Jurkat, Clone E6-1 (cell line): ENCODE measurements around the gene REC8.

Experiments
- DNase-seq: peaks from one replicate; pipeline ENCODE4 v3.0.0-alpha.2; 2011; ENCODE audit warnings: low read depth, low spot score
- H3K4me3 ChIP-seq: 2 replicates; pipeline ENCODE4 v1.5.1; 2011; ENCODE audit warnings: mild to moderate bottlenecking, low read length, control low read depth, moderate library complexity

Gene REC8

GRCh38 chr14:24179294-24179960, 7.5 kb downstream of the REC8 start:
- H3K4me3 ChIP-seq, result no peak overlapping the region
- DNase-seq, result no peak

DNA sequence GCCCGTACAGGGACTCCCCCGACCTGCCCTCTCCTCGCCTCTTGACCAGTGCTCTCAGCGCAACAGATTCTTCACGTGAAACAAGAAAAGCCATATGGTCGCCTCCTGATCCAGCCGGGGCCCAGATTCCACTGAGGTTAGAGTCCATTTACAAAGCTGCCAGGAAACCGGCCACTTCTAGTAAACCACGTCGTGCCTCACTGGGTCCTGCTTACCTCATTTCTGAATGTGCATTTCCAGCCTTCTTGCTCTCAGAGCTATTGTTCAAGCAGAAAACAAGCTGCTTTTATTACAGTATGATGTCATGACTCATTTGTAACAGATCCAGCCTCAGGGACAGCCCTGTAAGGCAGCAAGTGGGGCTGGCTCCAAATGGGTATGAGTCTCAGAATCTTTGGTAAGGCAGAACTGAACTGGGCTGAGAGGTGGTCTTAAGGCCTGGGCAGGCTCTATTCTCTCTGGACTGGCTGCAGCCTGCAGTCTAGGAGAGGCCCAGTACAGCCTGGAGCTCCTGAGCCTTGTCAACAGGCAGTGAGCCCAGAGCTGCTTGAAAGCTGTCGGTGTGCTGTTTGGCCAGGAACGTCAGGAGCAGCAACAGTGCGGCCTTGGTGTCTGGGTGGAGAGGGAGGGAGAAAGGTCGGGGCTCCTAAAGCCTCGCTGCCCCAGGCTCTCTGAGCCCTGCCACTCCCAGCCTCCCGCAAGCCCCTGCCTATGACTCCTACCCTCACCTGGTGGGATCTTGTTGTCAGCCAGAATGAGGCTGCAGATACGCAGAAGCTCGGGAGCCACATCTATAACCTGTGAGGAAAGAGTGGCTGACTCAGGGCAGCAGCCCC, 8.3 kb downstream of the REC8 start:
- no peak overlapping the region for H3K4me3 ChIP-seq
- DNase-seq, result no peak

DNA sequence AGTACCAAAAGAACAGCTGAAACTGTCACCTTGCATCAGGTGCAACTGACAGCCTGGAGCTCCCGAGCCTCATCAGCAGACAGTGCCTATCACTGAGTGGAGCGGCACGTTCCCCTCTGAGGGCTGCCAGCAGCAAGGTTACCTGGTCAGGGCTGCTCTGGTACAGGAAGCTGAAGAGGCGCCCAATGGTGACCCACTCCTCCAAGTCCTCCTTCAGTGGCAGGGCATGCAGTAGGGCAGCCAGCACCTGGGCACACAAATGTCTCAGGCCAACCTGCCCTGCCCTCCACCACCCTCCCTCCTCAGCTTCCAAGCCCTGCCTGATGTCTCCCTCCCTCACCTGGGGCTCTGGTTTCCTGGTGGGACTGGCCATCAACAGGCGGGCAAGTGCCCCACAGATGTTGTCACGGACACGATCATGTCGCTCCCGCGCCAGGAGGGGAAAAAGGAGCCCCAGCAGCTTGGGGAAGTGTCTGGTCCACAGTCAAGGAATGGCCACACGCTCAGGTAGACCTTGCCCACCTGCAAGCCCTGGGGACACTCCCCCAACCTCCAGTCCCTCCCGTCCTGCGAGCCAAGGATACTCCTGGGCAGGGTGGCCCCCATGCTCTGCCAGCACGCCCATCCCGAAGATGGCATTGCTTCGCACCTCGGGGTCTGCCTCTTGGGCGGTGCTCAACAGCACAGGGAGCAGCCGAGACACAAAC, 9.6 kb downstream of the REC8 start:
- H3K4me3 ChIP-seq, result no peak overlapping the region
- DNase-seq, result no peak

DNA sequence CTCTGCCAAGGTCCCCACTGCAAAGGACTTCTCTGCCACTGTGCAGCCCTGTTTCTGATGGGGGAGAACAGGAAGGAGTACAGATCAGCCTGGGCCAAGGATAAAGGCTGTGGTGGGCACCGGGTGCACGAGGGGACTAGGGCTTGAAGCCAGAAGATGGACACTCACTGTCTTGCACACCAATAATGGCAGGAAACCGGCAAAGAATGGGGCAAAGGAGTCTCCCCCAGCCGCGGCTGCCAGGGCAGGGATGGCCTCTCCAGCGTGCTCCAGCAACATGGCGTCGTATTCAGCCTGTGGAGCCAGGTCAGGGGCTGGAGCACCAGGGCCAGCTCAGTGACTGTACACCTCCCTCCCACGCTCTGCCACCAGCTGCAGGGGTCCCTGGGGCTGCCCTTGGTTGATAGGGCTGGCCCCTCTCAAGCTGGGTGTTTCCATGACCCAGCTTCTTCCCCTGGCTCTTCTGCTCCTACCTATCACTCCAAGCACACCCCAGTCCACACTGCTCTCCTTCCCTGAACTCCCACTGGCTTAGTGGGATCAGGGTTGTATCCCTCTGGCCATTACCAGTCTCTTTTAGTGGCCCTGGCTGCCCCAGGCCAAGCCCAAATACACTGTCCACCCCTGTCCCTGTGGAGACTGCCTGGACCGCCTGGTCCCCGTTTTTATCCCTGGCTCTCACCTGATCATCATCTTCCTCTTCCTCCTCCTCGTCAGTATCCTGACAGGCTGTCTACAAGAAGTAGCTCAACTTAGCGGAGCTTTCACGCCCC, 10.4 kb downstream of the REC8 start:
- no peak overlapping the region for H3K4me3 ChIP-seq
- DNase-seq, result no peak

DNA sequence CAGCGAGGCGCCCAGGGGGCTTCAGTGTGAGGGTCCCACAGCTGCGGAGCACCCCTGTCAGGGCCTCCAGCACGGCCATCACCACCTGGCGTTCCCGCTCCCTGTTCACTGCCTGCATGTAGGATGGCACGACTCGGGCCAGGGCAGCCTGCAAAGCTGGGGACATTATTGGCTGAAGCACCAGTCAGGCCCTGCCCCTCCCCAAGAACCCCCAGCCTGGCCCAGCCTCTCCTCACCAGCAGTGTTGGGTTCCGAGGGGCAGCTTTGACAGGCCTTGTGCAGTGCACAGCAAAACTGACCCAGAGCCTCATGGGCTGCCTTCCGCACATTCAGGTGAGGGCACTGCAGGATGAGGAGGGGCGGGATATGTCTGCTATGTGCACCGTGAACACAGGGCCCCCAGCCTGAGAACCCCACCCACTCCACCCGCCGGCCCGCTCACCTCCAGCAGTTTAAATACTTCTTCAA, 11.2 kb downstream of the REC8 start:
- no peak for DNase-seq
- no peak overlapping the region for H3K4me3 ChIP-seq

DNA sequence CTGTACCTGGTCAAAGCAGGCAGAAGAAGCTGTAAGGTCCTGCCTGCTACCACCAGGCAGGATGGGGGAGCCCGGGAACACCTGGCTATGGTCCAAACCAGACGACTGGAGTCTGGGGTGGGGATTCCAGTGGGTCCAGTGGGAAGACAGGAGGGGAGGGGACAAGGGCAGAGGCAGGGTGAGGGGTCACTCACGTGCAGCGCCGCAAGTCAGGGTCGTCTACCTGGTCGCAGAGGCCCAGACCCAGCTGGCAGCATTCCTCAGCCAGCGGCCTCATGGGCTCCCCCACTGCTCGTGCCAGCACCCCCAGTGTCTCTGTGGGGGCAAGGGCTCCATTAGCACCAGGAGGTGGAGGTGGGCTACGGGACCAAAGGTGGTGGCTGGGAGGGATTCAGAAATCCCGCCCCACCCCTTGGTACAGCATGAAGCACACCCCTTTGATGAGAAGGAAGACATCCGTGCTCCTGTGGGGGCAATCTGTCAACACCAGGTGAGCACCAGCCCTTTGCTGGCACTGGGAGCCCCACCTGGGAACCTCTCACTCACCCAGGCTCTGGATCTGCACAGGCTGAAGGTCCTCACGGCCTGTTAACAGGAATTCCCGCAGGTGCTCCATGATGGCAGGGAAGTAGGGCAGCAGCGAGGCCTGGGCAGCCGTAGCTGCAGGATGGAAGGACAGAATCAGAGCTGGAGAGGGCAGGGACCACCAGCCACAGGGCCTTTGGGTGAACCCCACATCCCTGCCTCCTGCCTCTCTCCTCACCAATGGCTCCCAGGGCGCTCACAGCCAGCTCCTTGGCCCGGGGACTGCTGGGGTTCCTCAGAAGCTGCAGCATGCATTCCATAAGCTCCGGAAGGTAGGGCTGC, 12.5 kb downstream of the REC8 start:
- no peak overlapping the region for H3K4me3 ChIP-seq
- no peak for DNase-seq

DNA sequence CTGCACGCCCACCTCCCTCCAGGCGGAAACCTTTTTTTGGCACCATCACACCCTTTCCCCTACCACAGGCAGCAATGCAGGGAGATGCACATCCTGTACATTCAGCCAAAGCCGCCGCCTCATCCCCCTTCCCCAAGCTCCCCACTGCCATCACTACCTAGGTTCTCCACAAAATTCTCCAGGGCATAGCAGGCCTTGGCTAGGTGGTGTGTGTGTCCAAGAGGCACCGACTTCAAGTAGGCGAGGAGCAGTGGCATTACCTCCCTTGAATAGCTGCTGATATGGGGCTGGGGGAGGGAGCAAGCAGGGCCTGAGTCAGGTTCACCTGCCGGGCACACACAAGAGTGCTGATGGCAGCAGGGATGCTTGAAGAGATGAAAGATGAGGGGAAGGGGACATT, 13.1 kb downstream of the REC8 start:
- no peak for DNase-seq
- no peak overlapping the region for H3K4me3 ChIP-seq

- DNase-seq, result no peak
- H3K4me3 ChIP-seq, result no peak overlapping the region
Measured at GRCh38 chr14:24185741-24186140, 13.9 kb downstream of the REC8 start.

GRCh38 chr14:24186831-24187538, 15.1 kb downstream of the REC8 start:
- no peak for DNase-seq

DNA sequence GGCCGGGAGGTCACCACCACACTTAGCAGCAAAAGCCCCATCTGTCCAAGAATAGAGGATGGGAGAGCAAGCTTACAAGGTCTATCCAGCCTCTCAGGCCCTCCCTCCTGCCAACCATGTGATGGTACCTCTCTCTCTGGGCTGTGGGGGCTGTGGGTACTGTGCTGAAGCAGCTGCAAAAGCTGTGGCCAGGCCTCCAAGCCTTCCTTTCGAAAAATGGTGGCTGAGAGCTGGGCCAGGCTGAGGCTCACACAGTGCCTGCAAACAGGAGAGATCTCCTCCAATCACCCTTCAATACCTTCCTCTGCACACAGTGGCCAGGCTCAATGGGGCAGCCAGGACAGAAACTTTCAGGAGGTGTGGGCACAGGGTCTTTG, 15.6 kb downstream of the REC8 start:
- no peak for DNase-seq

More at GRCh38 chr14:24186831-24187538, 15.1 kb downstream of the REC8 start:
- H3K4me3 ChIP-seq, result no peak overlapping the region

DNA sequence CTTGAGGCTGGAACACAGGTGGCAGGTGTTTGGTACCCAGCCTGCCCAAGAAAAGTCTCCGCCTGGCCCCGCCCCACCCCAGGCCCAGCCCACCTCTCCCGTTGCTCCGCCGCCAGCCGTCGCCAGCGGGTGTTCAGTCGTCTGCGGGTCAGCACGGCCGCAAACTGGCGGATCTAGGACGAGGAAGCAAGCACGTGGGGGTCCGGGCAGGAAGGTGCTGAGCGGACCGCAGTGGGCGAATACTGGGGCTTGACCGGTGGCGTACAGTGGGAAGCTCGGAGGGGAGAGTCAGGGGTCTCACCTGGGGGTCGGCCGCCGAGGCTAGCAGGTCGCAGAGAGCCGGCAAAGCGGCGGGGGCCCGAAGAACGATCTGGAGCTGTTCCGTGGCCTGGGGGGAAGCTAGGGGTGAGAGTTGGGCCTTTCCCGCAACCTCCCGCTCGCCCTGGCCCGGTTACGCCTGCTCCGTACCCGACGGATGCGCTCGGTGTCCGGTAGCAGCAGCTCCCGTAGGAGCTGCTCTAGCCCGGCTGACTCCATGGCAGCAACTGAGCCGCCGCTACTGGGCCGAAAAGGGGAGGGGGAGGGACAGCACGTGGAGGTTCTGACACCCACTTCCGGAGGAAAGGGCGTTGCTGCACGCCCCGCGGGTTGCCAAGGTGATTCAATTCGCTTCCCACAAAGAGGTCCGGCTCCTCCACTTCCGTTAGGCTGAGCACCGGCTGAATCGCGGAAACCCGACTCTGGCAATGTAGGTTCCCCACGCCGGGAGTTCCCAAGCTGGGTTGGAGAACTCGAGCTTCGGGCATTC, 16.6 kb downstream of the REC8 start, which contains the start of gene IPO4:
Gene IPO4, minus strand, starts transcription at position 566 of the 808 bp plus-strand sequence. Its CDS starts 29 bp downstream, at position 537.
- peak; percentile 98 for DNase-seq
- peak within 1 kb of the TSS; percentile 85 for H3K4me3 ChIP-seq

More for the DNA sequence above, 15.6 kb downstream of the REC8 start:
- peak overlapping the region; percentile 85 for H3K4me3 ChIP-seq

GRCh38 chr14:24189059-24189375, 17.1 kb downstream of the REC8 start:
- no peak for DNase-seq
- peak overlapping the region; percentile 85 for H3K4me3 ChIP-seq

- H3K4me3 ChIP-seq, result peak overlapping the region; percentile 85; the same call in 1 of the 2 replicates
- no peak for DNase-seq
Measured at GRCh38 chr14:24189460-24189859, 17.6 kb downstream of the REC8 start.

DNA sequence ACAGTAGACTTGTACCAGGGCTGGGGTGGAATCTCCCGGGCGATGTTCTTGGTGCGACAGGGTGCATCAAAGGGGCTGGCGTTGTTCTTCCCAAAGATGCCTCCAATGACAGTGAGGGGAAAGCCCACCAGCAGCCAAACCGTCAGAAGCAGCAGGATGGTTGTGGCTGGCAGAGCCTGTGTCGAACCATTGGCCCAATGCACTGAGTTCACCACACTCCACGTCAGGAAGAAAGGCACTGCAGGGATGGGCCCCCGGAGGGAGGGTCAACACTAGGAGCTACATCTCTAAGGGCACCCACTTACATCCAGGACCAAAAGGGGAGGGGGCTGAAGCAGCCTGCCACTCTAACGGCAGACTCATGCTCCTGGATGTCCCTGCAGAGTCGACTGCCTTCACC, 18.5 kb downstream of the REC8 start:
- DNase-seq, result no peak
- no peak overlapping the region for H3K4me3 ChIP-seq

DNA sequence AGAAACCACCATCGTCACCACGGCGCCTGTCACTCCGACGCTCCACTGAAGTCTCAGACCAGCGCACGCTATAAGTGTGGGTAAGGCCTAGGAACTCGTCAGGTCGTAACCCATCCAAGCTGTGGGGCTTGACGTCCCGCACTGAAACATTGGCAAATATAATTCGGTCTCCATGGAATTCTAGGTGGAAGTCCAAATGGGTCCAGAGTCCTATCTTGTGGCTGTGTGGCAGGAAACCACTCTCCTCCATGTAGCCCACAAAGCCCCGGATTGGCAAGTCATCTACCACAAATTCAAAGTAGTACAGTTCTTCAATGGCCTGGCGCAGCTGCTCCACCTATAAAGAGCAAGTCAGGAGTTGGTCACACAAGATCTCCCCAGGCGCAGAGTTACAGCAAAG, 21.1 kb downstream of the REC8 start:
- no peak for DNase-seq
- no peak overlapping the region for H3K4me3 ChIP-seq

DNA sequence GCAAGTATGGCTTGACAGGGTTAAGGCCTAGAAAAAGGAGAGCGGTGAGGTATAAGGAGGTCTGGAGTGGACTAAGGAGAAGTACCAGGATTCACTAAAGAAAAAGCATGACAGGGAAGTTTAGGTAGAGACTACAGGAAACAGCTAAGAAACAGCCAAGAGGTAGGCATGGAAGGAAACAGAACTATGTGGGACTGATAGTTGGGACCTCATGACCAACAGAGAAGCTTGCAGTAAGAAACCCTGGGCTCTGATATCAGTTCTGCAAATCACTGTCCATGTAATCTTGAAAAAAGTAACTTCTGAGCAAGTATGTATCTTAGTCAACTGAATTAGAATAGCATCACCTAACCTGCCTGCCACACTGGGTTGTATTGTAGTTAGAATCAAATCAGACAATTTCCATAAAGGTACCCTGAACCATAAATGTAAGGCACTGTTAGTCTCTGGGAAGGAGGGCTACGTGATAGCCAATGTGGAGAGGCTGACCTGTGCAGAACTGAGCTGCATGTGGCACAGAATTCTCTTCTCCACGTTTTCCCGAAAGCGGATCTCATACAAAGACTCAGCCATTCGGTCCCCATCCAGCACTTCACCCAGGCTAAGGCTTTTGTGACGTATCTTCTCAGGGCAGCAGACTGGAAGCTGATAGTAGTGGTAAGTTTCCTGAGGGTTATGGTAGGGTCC, 22.4 kb downstream of the REC8 start:
- H3K4me3 ChIP-seq, result peak overlapping the region; percentile 85
- DNase-seq, result no peak

- no peak for DNase-seq
- peak overlapping the region; percentile 85 for H3K4me3 ChIP-seq
Measured at GRCh38 chr14:24194873-24195185, 22.9 kb downstream of the REC8 start.
